Panc1 (cell line): ENCODE data around the gene IQCN. TPM values are rescaled to one million over a fixed set of nuclear protein-coding genes. Genes with fewer than 3 reads are reported as not detected.

Experiments used
- ATAC-seq: fragments of 200-7000 bp; cut with Tn5 transposase; 2 replicates; pipeline ENCODE4 v1.9.1; 2020; ENCODE audit warnings: mild to moderate bottlenecking, moderate library complexity
- BruUV-seq: library from RNA; stranded (reverse); fragments of 400-500 nt; replicated peaks from 2 replicates; lab custom pipeline; 2021; lab: Mats Ljungman, UMichigan
- CTCF ChIA-PET: fragments of 300-600 bp; sonication (Branson Sonifier 250); formaldehyde crosslinking; loops from one replicate; lab custom pipeline; 2022; ENCODE audit warnings: antibody characterized with exemption; lab: Charles Lee
- POLR2A ChIA-PET: fragments of 300-600 bp; sonication (Branson Sonifier 250); formaldehyde crosslinking; loops from one replicate; lab custom pipeline; 2022; ENCODE audit warnings: antibody characterized with exemption; lab: Charles Lee
- DNase-seq: peaks from one replicate; pipeline ENCODE4 v3.0.0-alpha.2; 2010; ENCODE audit warnings: low read depth, low spot score
- H3K27ac ChIP-seq: 2 replicates; pipeline ENCODE4 v1.5.1; 2011; ENCODE audit warnings: mild to moderate bottlenecking, low read length, inconsistent platforms
- H3K27me3 ChIP-seq: fragments of 200-500 bp; sonication (Bioruptor generic); 2 replicates; pipeline ENCODE4 v1.6.0; 2014; ENCODE audit warnings: low read length, inconsistent platforms; ENCODE audit not compliant: control insufficient read depth, insufficient read depth
- H3K36me3 ChIP-seq: fragments of 200-500 bp; sonication (Bioruptor generic); 2 replicates; pipeline ENCODE4 v1.5.1; 2014; ENCODE audit warnings: inconsistent platforms, mild to moderate bottlenecking, low read length, moderate library complexity; ENCODE audit not compliant: control insufficient read depth, insufficient read depth
- H3K4me1 ChIP-seq: 2 replicates; pipeline ENCODE4 v1.5.1; 2011; ENCODE audit warnings: inconsistent platforms, mild to moderate bottlenecking, low read length, moderate library complexity; ENCODE audit not compliant: control insufficient read depth, insufficient read depth
- H3K4me3 ChIP-seq, 2 experiments: 2 replicates each; pipeline ENCODE4 v1.5.1; 2011 to 2012; ENCODE audit warnings: low read depth in 2 of 2, low read length in 2 of 2, mild to moderate bottlenecking in 2 of 2, inconsistent platforms in 1 of 2, moderate library complexity in 1 of 2
- H3K9me3 ChIP-seq: fragments of 200-500 bp; sonication (Bioruptor generic); 2 replicates; pipeline ENCODE4 v1.5.1; 2014; ENCODE audit warnings: low read depth, mild to moderate bottlenecking, inconsistent platforms, low read length, moderate library complexity; ENCODE audit not compliant: control insufficient read depth, insufficient read depth
- POLR2AphosphoS5 ChIP-seq: IDR thresholded peaks from 2 replicates; pipeline ENCODE4 v1.6.1; 2012; ENCODE audit warnings: mild to moderate bottlenecking, low read depth, low read length, moderate library complexity
- REST ChIP-seq, 2 experiments: IDR thresholded peaks; 2 replicates each; pipeline ENCODE4 v1.6.1; 2011 to 2012; ENCODE audit warnings: low read depth in 2 of 2, control low read depth in 1 of 2, low read length in 1 of 2, mild to moderate bottlenecking in 1 of 2, moderate library complexity in 1 of 2; ENCODE audit not compliant: insufficient read depth in 1 of 2
- SIN3A ChIP-seq: IDR thresholded peaks from 2 replicates; pipeline ENCODE4 v1.6.1; 2012; ENCODE audit warnings: low read depth, mild to moderate bottlenecking, low read length, moderate library complexity, borderline replicate concordance; ENCODE audit not compliant: insufficient read depth
- TCF7L2 ChIP-seq: IDR thresholded peaks from 2 replicates; pipeline ENCODE4 v1.6.1; 2011; ENCODE audit warnings: mild to moderate bottlenecking, low read depth, low read length, inconsistent platforms
- in situ Hi-C: cut with HindIII; loops from 2 replicates; pipeline ENCODE4 v1.10.0; 2016; ENCODE audit warnings: low sequenced_read_pairs, low pct_unique_long_range_greater_than_20kb
- intact Hi-C: fragments of 100-400 bp; cut with micrococcal nuclease; formaldehyde crosslinking; loops from one replicate; pipeline ENCODE4 v1.10.0; 2022; ENCODE audit not compliant: unreplicated experiment
- total RNA-seq: library from RNA; stranded (reverse); gene quantifications from one replicate; pipeline ENCODE4 v1.2.1, GENCODE V29; 2021; ENCODE audit not compliant: unreplicated experiment
- TF ChIP-seq, protein P1 (sequence below): fragments of 450-650 bp; IDR thresholded peaks from 2 replicates; pipeline ENCODE4 v1.5.1; 2017; ENCODE audit warnings: mild to moderate bottlenecking

Gene IQCN
- total RNA-seq, 1 experiment from 2014 or later = 2.5 TPM

DNA sequence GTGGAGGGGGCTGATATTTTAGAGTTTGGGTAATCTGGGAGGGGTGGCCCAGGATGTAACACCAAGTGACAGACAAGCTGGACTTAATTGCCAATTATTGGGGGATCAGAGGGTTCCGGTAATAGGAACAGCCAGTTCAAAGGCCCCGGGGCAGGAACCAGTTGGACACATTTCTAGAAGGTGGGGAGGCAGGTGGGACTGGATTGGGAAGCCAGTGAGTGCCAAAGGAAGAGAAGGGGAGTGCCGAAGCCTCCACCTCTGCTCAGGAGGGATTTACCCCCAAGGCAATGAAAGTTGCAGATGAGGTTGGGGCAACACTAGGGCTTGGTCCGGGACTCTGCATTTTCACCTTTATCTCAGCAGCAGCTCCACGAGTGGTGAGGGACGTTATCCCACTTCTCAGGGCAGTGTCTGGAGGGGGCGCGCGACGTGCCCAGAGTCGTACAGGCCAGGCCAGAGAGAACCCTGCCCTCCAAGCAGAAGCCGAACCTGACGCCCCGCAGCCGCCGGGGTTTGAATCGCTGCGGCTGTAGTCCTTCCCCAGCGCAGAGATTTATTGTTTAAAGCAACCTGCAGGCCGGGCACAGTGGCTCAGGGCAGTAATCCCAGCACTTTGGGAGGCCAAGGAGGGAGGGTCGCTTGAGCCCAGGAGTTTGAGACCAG is 12.9 kb upstream of the IQCN start:
- Histone ChIP-seq H3K36me3 (no peaks in the 10 kb centered on the region), H3K9me3 (no peaks in the 10 kb centered on the region), H3K4me1 (peaks cover 18% of the 10 kb centered on the region), H3K27me3 (no peaks in the 10 kb centered on the region), H3K27ac (peak overlapping the region; percentile 2; the same call in 1 of the 2 replicates), H3K4me3 (no peak overlapping the region)
- DNase-seq (no peak), ATAC-seq (no peak)
- in situ Hi-C loops = no loop called here
- TF ChIP-seq SIN3A (no peak), POLR2AphosphoS5 (no peak), REST (IDR thresholded peaks at IDR 0.05; ENCODE audit: insufficient read depth in 1 of 2, low read depth in 2 of 2, low read length in 1 of 2) (no peak), TCF7L2 (no peak)
- TF ChIP-seq, protein P1, sequence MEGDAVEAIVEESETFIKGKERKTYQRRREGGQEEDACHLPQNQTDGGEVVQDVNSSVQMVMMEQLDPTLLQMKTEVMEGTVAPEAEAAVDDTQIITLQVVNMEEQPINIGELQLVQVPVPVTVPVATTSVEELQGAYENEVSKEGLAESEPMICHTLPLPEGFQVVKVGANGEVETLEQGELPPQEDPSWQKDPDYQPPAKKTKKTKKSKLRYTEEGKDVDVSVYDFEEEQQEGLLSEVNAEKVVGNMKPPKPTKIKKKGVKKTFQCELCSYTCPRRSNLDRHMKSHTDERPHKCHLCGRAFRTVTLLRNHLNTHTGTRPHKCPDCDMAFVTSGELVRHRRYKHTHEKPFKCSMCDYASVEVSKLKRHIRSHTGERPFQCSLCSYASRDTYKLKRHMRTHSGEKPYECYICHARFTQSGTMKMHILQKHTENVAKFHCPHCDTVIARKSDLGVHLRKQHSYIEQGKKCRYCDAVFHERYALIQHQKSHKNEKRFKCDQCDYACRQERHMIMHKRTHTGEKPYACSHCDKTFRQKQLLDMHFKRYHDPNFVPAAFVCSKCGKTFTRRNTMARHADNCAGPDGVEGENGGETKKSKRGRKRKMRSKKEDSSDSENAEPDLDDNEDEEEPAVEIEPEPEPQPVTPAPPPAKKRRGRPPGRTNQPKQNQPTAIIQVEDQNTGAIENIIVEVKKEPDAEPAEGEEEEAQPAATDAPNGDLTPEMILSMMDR = no peak
- intact Hi-C loops = no loop called here
- no TSS peak for BruUV-seq
- POLR2A ChIA-PET = no interaction called here
- CTCF ChIA-PET = no interaction called here

DNA sequence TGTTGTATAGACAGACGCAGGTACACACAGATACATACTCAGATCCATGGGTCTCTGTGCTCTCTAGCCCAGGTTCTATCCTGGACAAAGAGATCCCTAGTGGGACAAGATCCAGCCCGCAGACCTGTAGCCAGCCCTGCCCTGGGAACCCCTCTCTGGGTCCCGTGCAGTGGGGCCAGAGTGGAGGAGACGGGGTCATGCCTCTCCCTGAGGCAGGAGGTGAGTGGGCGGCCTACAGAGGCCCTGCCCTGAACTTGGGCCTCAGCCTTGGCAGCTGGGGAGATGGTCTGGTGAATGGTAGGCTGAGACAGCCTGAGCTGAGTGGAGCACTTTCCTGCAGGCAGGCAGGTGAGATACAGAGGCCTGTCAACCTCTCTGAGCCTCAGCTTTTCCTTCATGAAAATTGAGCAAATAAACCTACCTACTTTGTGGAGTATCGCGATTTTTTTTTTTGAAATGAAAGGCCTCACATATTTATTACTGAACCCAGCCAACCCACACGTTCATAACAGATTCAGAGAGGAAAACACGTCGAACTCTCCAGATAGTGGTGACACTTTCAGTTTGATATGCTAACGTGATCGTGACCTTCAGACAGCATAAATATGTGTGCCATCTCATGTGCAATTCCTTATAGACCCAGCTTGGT is 10.6 kb upstream of the IQCN start:
- H3K9me3 ChIP-seq = no peaks in the 10 kb centered on the region
- POLR2A ChIA-PET = interaction anchor here (0.9 kb wide), 1 partner anchor 8 kb away, joined by 3 read pairs; no protein-coding TSS in a partner anchor

More for the DNA sequence above, 10.6 kb upstream of the IQCN start:
- intact Hi-C loops = no loop called here
- BruUV-seq = no TSS peak
- ATAC-seq (no peak), DNase-seq (no peak)
- no peaks in the 10 kb centered on the region; the same call in 1 of the 2 replicates for H3K36me3 ChIP-seq
- H3K27ac ChIP-seq = peak overlapping the region; percentile 48; the same call in 1 of the 2 replicates
- H3K4me1 ChIP-seq = peaks cover 10% of the 10 kb centered on the region
- no peak overlapping the region for H3K4me3 ChIP-seq
- CTCF ChIA-PET = no interaction called here
- in situ Hi-C loops = no loop called here
- TF ChIP-seq, protein P1 = no peak
- TF ChIP-seq TCF7L2 (no peak), SIN3A (no peak), REST (IDR thresholded peaks at IDR 0.05; ENCODE audit: insufficient read depth in 1 of 2, low read depth in 2 of 2, low read length in 1 of 2) (no peak), POLR2AphosphoS5 (no peak)
- H3K27me3 ChIP-seq = no peaks in the 10 kb centered on the region
